GM23338 (cell line): ENCODE data around the gene UBQLN1. TPM values are rescaled to one million over a fixed set of nuclear protein-coding genes. Genes with fewer than 3 reads are reported as not detected.

ENCODE experiments used
- ATAC-seq: fragments of 200-7000 bp; cut with Tn5 transposase; 3 replicates; pipeline ENCODE4 v1.9.1; 2020
- DNase-seq: peaks from one replicate; pipeline ENCODE4 v3.0.0-alpha.2; 2015; ENCODE audit warnings: low spot score
- H2AFZ ChIP-seq: fragments of 200-600 bp; sonication (generic); 2 replicates; pipeline ENCODE4 v1.8.0; 2016; ENCODE audit warnings: antibody characterized with exemption, mild to moderate bottlenecking, moderate library complexity
- H3F3A ChIP-seq: fragments of 200-600 bp; sonication (generic); replicated peaks from 2 replicates; pipeline ENCODE4 v1.8.0; 2017; ENCODE audit warnings: antibody characterized with exemption, mixed run types, low read depth
- H3K27ac ChIP-seq: fragments of 200-600 bp; sonication (generic); 2 replicates; pipeline ENCODE4 v1.6.1; 2016; ENCODE audit warnings: low read depth
- H3K27me3 ChIP-seq: fragments of 200-600 bp; sonication (generic); 2 replicates; pipeline ENCODE4 v1.8.0; 2016; ENCODE audit warnings: mild to moderate bottlenecking, mixed run types, moderate library complexity; ENCODE audit not compliant: insufficient read depth
- H3K36me3 ChIP-seq: fragments of 200-600 bp; sonication (generic); 2 replicates; pipeline ENCODE4 v1.8.0; 2016; ENCODE audit warnings: mild to moderate bottlenecking; ENCODE audit not compliant: insufficient read depth
- H3K4me1 ChIP-seq: fragments of 200-600 bp; sonication (generic); 2 replicates; pipeline ENCODE4 v1.8.0; 2016; ENCODE audit warnings: mild to moderate bottlenecking, moderate library complexity; ENCODE audit not compliant: insufficient read depth
- H3K4me2 ChIP-seq: fragments of 200-600 bp; sonication (generic); 2 replicates; pipeline ENCODE4 v1.7.1; 2017; ENCODE audit warnings: mixed run types
- H3K4me3 ChIP-seq: fragments of 200-600 bp; sonication (generic); 2 replicates; pipeline ENCODE4 v1.6.1; 2016; ENCODE audit warnings: mixed run types
- H3K79me2 ChIP-seq: fragments of 200-600 bp; sonication (generic); replicated peaks from 2 replicates; pipeline ENCODE4 v1.8.0; 2017; ENCODE audit warnings: mild to moderate bottlenecking; ENCODE audit not compliant: insufficient read depth
- H3K9me2 ChIP-seq: fragments of 200-600 bp; sonication (generic); 2 replicates; pipeline ENCODE4 v1.8.0; 2017; ENCODE audit not compliant: insufficient read depth
- H4K20me1 ChIP-seq: fragments of 200-600 bp; sonication (generic); replicated peaks from 2 replicates; pipeline ENCODE4 v1.8.0; 2017; ENCODE audit warnings: mild to moderate bottlenecking; ENCODE audit not compliant: insufficient read depth
- H3K27ac Mint-ChIP-seq: 2 replicates; pipeline ENCODE4 v1.8.0; 2020; ENCODE audit warnings: inconsistent platforms, mild to moderate bottlenecking, moderate library complexity, mixed read lengths
- H3K27me3 Mint-ChIP-seq: 3 replicates; pipeline ENCODE4 v1.8.0; 2022; ENCODE audit warnings: low read depth, mild to moderate bottlenecking, moderate library complexity, mixed read lengths, inconsistent platforms; ENCODE audit not compliant: insufficient read depth, poor library complexity
- H3K36me3 Mint-ChIP-seq: 3 replicates; pipeline ENCODE4 v1.8.0; 2021; ENCODE audit warnings: low read depth, mild to moderate bottlenecking, inconsistent platforms, moderate library complexity, mixed read lengths
- H3K4me1 Mint-ChIP-seq: 3 replicates; pipeline ENCODE4 v1.8.0; 2020; ENCODE audit warnings: mild to moderate bottlenecking, inconsistent platforms, mixed read lengths
- H3K4me3 Mint-ChIP-seq: 3 replicates; pipeline ENCODE4 v1.8.0; 2021; ENCODE audit warnings: moderate library complexity, mild to moderate bottlenecking, inconsistent platforms, mixed read lengths
- H3K9me3 Mint-ChIP-seq: 3 replicates; pipeline ENCODE4 v1.8.0; 2020; ENCODE audit warnings: moderate library complexity, mild to moderate bottlenecking, inconsistent platforms, mixed read lengths
- CREB1 ChIP-seq: fragments of 250-450 bp; sonication (Bioruptor Pico); IDR thresholded peaks from 2 replicates; pipeline ENCODE4 v1.5.0; 2020; ENCODE audit warnings: low read depth, mild to moderate bottlenecking, moderate library complexity
- EZH2 ChIP-seq: fragments of 200-600 bp; sonication (generic); IDR thresholded peaks from one replicate; pipeline ENCODE4 v1.8.0; 2017; ENCODE audit warnings: antibody characterized with exemption, mild to moderate bottlenecking, low read depth; ENCODE audit not compliant: unreplicated experiment
- EZH2phosphoT487 ChIP-seq: fragments of 200-600 bp; sonication (generic); IDR thresholded peaks from one replicate; pipeline ENCODE4 v1.8.1; 2018; ENCODE audit warnings: antibody characterized with exemption; ENCODE audit not compliant: unreplicated experiment
- NANOG ChIP-seq: IDR thresholded peaks from 2 replicates; pipeline ENCODE4 v1.6.1; 2016; ENCODE audit warnings: antibody characterized with exemption, borderline replicate concordance
- POLR2AphosphoS5 ChIP-seq: IDR thresholded peaks from 2 replicates; pipeline ENCODE4 v1.6.1; 2016; ENCODE audit warnings: antibody characterized with exemption, low read depth
- ZNF462 ChIP-seq: fragments of 250-450 bp; sonication (Bioruptor Pico); IDR thresholded peaks from 2 replicates; pipeline ENCODE4 v1.5.0; 2020; ENCODE audit warnings: mild to moderate bottlenecking, moderate library complexity
- polyA plus RNA-seq: library from polyadenylated mRNA; unstranded; fragments of >200 nt; fragmentation: Nextera tagmentation; extraction: Ambion mirVana; gene quantifications from 2 replicates; pipeline ENCODE4 v1.2.1, GENCODE V29; 2016
- total RNA-seq: library from RNA; depleted of rRNA; stranded (reverse); fragments of >200 nt; shearing (Covaris generic); gene quantifications from 2 replicates; pipeline ENCODE4 v1.2.3, GENCODE V29; 2014
- TF ChIP-seq, protein P1 (sequence below): IDR thresholded peaks from 2 replicates; pipeline ENCODE4 v1.6.1; 2016; ENCODE audit warnings: antibody characterized with exemption

Gene UBQLN1
- total and polyA plus RNA-seq, 2 experiments from 2014 or later = 90.5 to 168 TPM

- Histone ChIP-seq H3F3A (no peaks in the 10 kb centered on the region), H2AFZ (no peak overlapping the region), H3K27ac (no peak overlapping the region), H3K27me3 (no peaks in the 10 kb centered on the region), H3K79me2 (no peaks in the 10 kb centered on the region), H3K4me3 (no peak overlapping the region), H3K4me1 (no peaks in the 10 kb centered on the region), H3K9me2 (no peaks in the 10 kb centered on the region), H4K20me1 (no peaks in the 10 kb centered on the region), H3K36me3 (no peaks in the 10 kb centered on the region), H3K4me2 (no peak overlapping the region)
- Mint-ChIP-seq H3K36me3 (no peaks in the 10 kb centered on the region), H3K4me1 (no peaks in the 10 kb centered on the region), H3K27me3 (no peaks in the 10 kb centered on the region), H3K4me3 (no peak overlapping the region), H3K9me3 (no peaks in the 10 kb centered on the region), H3K27ac (no peak overlapping the region)
- no peak for ATAC-seq
- no peak for DNase-seq
- no peak for TF ChIP-seq EZH2phosphoT487
- no peak for TF ChIP-seq EZH2
- no peak for TF ChIP-seq NANOG
- TF ChIP-seq CREB1 (CRISPR knock-in tag) = no peak
- no peak for TF ChIP-seq ZNF462 (CRISPR knock-in tag)
- TF ChIP-seq POLR2AphosphoS5 = no peak
- TF ChIP-seq, protein P1, sequence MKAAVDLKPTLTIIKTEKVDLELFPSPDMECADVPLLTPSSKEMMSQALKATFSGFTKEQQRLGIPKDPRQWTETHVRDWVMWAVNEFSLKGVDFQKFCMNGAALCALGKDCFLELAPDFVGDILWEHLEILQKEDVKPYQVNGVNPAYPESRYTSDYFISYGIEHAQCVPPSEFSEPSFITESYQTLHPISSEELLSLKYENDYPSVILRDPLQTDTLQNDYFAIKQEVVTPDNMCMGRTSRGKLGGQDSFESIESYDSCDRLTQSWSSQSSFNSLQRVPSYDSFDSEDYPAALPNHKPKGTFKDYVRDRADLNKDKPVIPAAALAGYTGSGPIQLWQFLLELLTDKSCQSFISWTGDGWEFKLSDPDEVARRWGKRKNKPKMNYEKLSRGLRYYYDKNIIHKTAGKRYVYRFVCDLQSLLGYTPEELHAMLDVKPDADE = no peak
These were observed 68.5 kb downstream of the UBQLN1 start for GRCh38 chr9:83639266-83639665.
